ENCODE data around the gene COX14.

The COX14 gene

DNA sequence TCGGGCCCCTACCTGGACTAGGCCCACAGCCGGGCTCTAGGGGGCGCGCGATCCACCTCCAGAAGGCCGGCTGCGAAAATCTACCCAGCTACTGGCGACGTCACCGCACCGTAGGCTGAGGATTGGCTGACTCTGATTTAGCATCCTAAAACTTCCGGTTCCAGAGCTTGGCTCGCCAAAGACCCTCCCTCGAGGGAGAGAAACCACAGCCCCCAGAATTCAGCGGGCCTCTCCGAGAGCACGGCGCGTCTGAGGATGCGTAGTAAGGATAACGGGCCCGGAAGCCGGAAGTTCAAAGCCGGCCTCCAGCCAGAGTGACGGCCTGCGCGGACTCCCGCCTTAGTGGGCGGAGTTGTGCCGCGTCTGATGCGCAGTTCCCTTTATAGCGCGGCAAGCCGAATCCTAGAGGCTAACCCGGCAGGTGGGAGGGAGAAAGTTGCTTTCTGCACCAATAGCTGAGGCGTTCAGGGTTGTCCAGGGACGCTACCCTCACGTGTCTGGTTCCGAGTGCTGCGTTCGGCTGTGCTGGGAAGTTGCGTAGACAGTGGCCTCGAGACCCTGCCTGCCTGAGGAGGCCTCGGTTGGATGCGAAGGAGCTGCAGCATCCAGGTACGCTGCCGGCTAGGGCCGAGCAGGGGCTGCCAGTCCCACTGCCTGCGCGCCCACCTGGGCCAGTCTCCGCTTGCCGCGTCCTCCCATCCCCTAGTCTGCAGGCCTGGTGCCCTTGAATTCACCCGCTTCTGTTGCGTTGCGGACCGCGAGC lies at the start of gene COX14:
TSS of gene COX14 (plus strand) at position 544 of the 763 bp plus-strand sequence. CDS start 7,808 bp downstream, outside the sequence.
- Histone ChIP-seq H3K9ac (ENCODE audit: low read depth, low read length) (peak within 1 kb of the TSS; percentile 73), H3K4me1 (ENCODE audit: insufficient read depth, low read length) (peaks cover 10% of the 10 kb centered on the region; the same call in 1 of the 2 replicates), H3K9me3 (ENCODE audit: control insufficient read depth, insufficient read depth, low read length) (no peaks in the 10 kb centered on the region), H3K36me3 (ENCODE audit: insufficient read depth, low read length) (no peaks in the 10 kb centered on the region)

DNA sequence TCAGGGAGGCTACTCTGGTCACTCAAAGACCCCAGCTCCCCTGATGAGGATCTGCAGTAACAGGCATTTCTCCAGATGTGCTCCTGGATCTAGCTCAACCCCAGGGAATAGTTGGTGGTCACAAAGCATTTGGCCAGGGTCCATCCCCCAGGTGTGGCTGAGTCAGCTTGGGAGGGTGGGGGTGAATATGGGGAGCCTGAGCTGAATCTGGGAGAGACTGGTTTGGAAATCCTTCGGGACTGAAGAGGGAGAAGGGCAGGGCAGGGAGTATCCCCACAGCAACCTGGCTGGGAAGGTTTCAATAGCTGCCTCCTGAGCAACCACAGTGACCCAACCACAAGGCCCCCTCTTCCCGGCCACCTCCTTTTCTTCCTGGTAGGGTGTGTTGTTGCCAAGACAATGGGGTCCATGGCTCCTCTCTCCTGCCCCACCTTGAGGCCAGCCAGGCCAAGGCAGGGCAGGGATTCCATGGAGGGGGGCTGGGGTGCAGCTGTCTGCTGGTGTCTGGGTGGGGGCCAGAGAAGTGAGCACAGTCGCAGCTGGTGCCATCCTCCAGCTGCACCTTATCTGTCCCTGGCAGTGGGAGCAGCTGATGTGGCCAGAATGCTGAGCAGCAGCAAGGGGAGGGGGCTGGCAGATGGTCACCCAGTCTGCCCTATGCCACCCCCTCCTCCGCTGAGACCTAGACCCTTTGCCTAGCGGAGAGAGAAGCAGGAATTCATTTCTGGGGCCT lies 49.1 kb upstream of the COX14 start:
- Histone ChIP-seq H3K9ac (ENCODE audit: low read depth, low read length) (no peak overlapping the region), H3K36me3 (ENCODE audit: insufficient read depth, low read length) (no peaks in the 10 kb centered on the region), H3K4me1 (ENCODE audit: insufficient read depth, low read length) (0 out of 2 replicates have a peak, but pooled peaks cover 6% of the 10 kb centered on the region), H3K9me3 (ENCODE audit: control insufficient read depth, insufficient read depth, low read length) (no peaks in the 10 kb centered on the region; the same call in 1 of the 2 replicates)

DNA sequence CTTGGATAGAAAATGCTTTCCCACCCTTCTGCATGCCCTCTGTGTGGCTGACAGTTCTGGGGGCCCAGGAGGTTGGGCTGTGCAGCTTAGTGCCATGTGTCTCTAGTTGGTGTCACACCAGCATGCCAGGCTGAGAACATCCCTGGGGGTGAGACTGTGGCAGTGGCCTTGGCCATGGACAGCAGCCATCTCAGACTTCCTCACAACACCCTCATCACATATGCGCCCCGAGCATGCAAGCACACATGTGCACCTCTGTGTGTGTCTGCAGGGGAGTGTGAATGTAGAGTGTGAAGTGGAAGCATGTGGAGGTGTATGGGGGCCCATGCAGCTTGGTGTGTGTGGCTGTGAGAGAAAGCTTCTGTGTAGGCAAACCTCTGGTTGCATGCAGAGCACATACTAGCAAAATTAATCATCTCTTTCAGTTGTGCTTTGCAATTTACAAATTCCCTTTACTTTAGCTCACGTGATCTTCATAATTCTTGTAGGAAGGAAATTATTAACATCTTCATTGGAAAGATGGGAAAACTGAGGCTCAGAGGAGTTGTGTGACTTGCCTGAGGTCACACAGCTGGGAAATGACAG lies 46.2 kb upstream of the COX14 start:
- no peaks in the 10 kb centered on the region for H3K36me3 ChIP-seq (ENCODE audit: insufficient read depth, low read length)
- 0 out of 2 replicates have a peak, but pooled peaks cover 6% of the 10 kb centered on the region for H3K4me1 ChIP-seq (ENCODE audit: insufficient read depth, low read length)
- H3K9me3 ChIP-seq (ENCODE audit: control insufficient read depth, insufficient read depth, low read length) = no peaks in the 10 kb centered on the region; the same call in 1 of the 2 replicates
- H3K9ac ChIP-seq (ENCODE audit: low read depth, low read length) = no peak overlapping the region

- no peaks in the 10 kb centered on the region for H3K36me3 ChIP-seq (ENCODE audit: insufficient read depth, low read length)
- no peak overlapping the region for H3K9ac ChIP-seq (ENCODE audit: low read depth, low read length)
- H3K9me3 ChIP-seq (ENCODE audit: control insufficient read depth, insufficient read depth, low read length) = no peaks in the 10 kb centered on the region; the same call in 1 of the 2 replicates
- H3K4me1 ChIP-seq (ENCODE audit: insufficient read depth, low read length) = 0 out of 2 replicates have a peak, but pooled peaks cover 6% of the 10 kb centered on the region
Observed at GRCh38 chr12:50066402-50066801, 45.6 kb upstream of the COX14 start.

- Histone ChIP-seq H3K36me3 (ENCODE audit: insufficient read depth, low read length) (no peaks in the 10 kb centered on the region), H3K9ac (ENCODE audit: low read depth, low read length) (no peak overlapping the region), H3K4me1 (ENCODE audit: insufficient read depth, low read length) (peaks cover 19% of the 10 kb centered on the region; the same call in 1 of the 2 replicates), H3K9me3 (ENCODE audit: control insufficient read depth, insufficient read depth, low read length) (no peaks in the 10 kb centered on the region)
Observed at GRCh38 chr12:50069069-50069468, 43.0 kb upstream of the COX14 start.

GRCh38 chr12:50069539-50069938 lies 42.5 kb upstream of the COX14 start:
- no peaks in the 10 kb centered on the region for H3K36me3 ChIP-seq (ENCODE audit: insufficient read depth, low read length)
- H3K9ac ChIP-seq (ENCODE audit: low read depth, low read length) = no peak overlapping the region
- no peaks in the 10 kb centered on the region for H3K9me3 ChIP-seq (ENCODE audit: control insufficient read depth, insufficient read depth, low read length)
- H3K4me1 ChIP-seq (ENCODE audit: insufficient read depth, low read length) = peaks cover 19% of the 10 kb centered on the region; the same call in 1 of the 2 replicates

DNA sequence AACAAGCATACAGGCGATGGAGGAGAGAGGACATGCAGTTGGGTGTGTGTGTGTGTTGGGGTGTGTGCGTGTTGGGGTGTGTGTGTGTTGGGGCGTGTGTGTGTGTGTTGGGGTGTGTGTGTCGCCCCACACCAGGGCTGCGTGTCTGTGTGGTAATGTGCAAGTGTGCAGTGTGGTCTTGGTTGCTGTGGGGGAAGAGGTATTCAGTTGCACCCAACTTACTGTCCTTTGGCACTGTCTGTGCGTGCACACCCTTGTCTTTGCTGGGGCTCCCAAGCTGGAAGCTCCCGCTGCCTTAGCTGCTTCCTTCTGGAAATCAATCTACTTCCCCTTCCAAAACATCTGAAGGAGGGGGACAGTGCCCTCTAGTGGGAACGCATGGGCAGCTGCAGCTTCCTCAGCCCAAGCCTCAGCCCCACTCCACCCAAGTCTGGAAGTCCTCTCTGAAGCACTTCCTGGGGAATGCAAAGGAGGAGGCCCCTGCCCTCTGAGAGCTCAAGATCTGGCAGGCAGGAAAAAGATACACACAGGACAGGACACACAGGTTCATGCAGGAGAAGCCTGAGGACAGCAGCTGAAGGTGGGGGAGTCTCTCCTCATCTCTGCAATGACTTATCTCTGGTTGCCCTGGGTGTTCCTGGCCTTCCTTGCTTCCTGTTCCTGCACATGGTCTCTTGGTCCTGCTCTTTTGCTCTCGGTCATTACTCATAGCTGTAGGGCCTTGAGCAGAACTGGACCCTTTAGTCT lies 41.5 kb upstream of the COX14 start:
- H3K4me1 ChIP-seq (ENCODE audit: insufficient read depth, low read length) = peaks cover 21% of the 10 kb centered on the region
- no peak overlapping the region for H3K9ac ChIP-seq (ENCODE audit: low read depth, low read length)
- no peaks in the 10 kb centered on the region for H3K9me3 ChIP-seq (ENCODE audit: control insufficient read depth, insufficient read depth, low read length)
- H3K36me3 ChIP-seq (ENCODE audit: insufficient read depth, low read length) = no peaks in the 10 kb centered on the region

DNA sequence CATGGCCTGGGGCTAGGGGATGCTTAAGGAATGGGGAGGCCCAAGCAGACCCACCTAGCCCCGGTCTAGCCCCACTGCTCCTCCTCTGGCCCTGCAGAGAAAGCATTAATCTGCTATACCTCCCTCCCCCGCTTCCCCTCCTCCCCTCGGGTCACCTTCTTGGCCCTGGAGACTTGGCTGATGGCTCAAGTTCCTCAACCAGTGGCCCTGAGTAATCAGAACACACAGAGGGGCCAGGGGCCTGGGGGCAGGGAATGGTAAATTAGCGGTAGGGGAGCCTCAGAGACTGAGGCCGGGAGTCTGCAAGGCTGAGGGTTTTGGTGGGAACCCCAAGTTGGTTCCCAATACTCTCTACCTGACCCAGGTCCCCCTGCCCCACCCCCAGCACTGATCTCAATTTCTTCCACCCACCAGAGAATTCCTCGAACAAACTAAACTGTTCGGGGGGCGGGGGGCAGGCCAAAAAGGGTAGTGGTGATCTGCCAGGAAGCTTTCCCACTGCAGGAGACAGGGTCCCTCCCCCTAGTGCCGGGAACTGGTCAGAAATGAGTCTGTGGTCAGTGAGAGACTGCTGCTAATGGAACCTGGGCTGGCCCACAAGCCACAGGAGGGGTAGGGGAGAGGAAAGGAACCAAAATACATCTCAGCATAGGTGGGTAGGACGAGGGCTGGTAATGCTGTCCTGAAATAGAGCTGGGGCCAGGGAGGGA lies 39.7 kb upstream of the COX14 start:
- no peaks in the 10 kb centered on the region for H3K36me3 ChIP-seq (ENCODE audit: insufficient read depth, low read length)
- peaks cover 17% of the 10 kb centered on the region for H3K4me1 ChIP-seq (ENCODE audit: insufficient read depth, low read length)
- no peak overlapping the region; the same call in 1 of the 2 replicates for H3K9ac ChIP-seq (ENCODE audit: low read depth, low read length)
- H3K9me3 ChIP-seq (ENCODE audit: control insufficient read depth, insufficient read depth, low read length) = no peaks in the 10 kb centered on the region

- no peaks in the 10 kb centered on the region for H3K36me3 ChIP-seq (ENCODE audit: insufficient read depth, low read length)
- H3K9me3 ChIP-seq (ENCODE audit: control insufficient read depth, insufficient read depth, low read length) = no peaks in the 10 kb centered on the region
- no peak overlapping the region for H3K9ac ChIP-seq (ENCODE audit: low read depth, low read length)
- H3K4me1 ChIP-seq (ENCODE audit: insufficient read depth, low read length) = peaks cover 17% of the 10 kb centered on the region
Observed at GRCh38 chr12:50073206-50073605, 38.8 kb upstream of the COX14 start.

GRCh38 chr12:50073712-50074111 lies 38.3 kb upstream of the COX14 start:
- Histone ChIP-seq H3K4me1 (ENCODE audit: insufficient read depth, low read length) (peaks cover 17% of the 10 kb centered on the region), H3K36me3 (ENCODE audit: insufficient read depth, low read length) (no peaks in the 10 kb centered on the region), H3K9ac (ENCODE audit: low read depth, low read length) (no peak overlapping the region), H3K9me3 (ENCODE audit: control insufficient read depth, insufficient read depth, low read length) (no peaks in the 10 kb centered on the region)

GRCh38 chr12:50074936-50075807 lies 36.9 kb upstream of the COX14 start:
- H3K36me3 ChIP-seq (ENCODE audit: insufficient read depth, low read length) = no peaks in the 10 kb centered on the region
- H3K9ac ChIP-seq (ENCODE audit: low read depth, low read length) = no peak overlapping the region
- no peaks in the 10 kb centered on the region for H3K9me3 ChIP-seq (ENCODE audit: control insufficient read depth, insufficient read depth, low read length)
- peaks cover 17% of the 10 kb centered on the region for H3K4me1 ChIP-seq (ENCODE audit: insufficient read depth, low read length)

- Histone ChIP-seq H3K9me3 (ENCODE audit: control insufficient read depth, insufficient read depth, low read length) (no peaks in the 10 kb centered on the region), H3K4me1 (ENCODE audit: insufficient read depth, low read length) (peaks cover 17% of the 10 kb centered on the region), H3K36me3 (ENCODE audit: insufficient read depth, low read length) (no peaks in the 10 kb centered on the region), H3K9ac (ENCODE audit: low read depth, low read length) (no peak overlapping the region)
Observed at GRCh38 chr12:50075808-50076170, 36.2 kb upstream of the COX14 start.

GRCh38 chr12:50077099-50077498 lies 34.9 kb upstream of the COX14 start:
- Histone ChIP-seq H3K36me3 (ENCODE audit: insufficient read depth, low read length) (no peaks in the 10 kb centered on the region), H3K9ac (ENCODE audit: low read depth, low read length) (no peak overlapping the region), H3K9me3 (ENCODE audit: control insufficient read depth, insufficient read depth, low read length) (no peaks in the 10 kb centered on the region), H3K4me1 (ENCODE audit: insufficient read depth, low read length) (peaks cover 13% of the 10 kb centered on the region)

Data from ES-I3 (cell line).